HepG2 (cell line): ENCODE data around the gene GPR68.

Source experiments
- CEBPB ChIP-seq: IDR thresholded peaks from 2 replicates; pipeline ENCODE4 v1.6.1; 2011; ENCODE audit warnings: low read depth, low read length, improper control_type of control experiment, borderline replicate concordance
- CTCF ChIP-seq: sonication (generic); formaldehyde crosslinking; IDR thresholded peaks from 2 replicates; pipeline ENCODE4 v1.5.0; 2020; ENCODE audit warnings: mild to moderate bottlenecking, missing genetic modification reagents, moderate library complexity
- ERF ChIP-seq: IDR thresholded peaks from 2 replicates; pipeline ENCODE4 v1.6.1; 2018; ENCODE audit warnings: missing biosample characterization, missing genetic modification reagents
- HDAC1 ChIP-seq: sonication (generic); formaldehyde crosslinking; IDR thresholded peaks from 2 replicates; pipeline ENCODE4 v1.5.1; 2020; ENCODE audit warnings: mild to moderate bottlenecking, missing genetic modification reagents
- KLF11 ChIP-seq: IDR thresholded peaks from 2 replicates; pipeline ENCODE4 v1.6.1; 2016; ENCODE audit warnings: missing compliant biosample characterization
- MED13 ChIP-seq: sonication (generic); formaldehyde crosslinking; IDR thresholded peaks from 2 replicates; pipeline ENCODE4 v1.5.0; 2020; ENCODE audit warnings: missing genetic modification reagents
- POLR2A ChIP-seq, 2 experiments: IDR thresholded peaks; 2 replicates each; pipeline ENCODE4 v1.6.1; 2011; ENCODE audit warnings: low read depth in 2 of 2, low read length in 2 of 2, mild to moderate bottlenecking in 1 of 2, moderate library complexity in 1 of 2; ENCODE audit not compliant: insufficient read depth in 1 of 2
- SRF ChIP-seq: IDR thresholded peaks from 2 replicates; pipeline ENCODE4 v1.6.1; 2011; ENCODE audit warnings: mild to moderate bottlenecking, low read depth, low read length, moderate library complexity
- TF ChIP-seq, protein P1 (sequence below), 2 experiments: sonication (generic) in 1 of 2; formaldehyde crosslinking in 1 of 2; IDR thresholded peaks; 2 replicates each; pipeline versions ENCODE4 v1.5.1 to v1.6.1; 2011 to 2020; ENCODE audit warnings: borderline replicate concordance in 1 of 2, low read depth in 1 of 2, low read length in 1 of 2, mild to moderate bottlenecking in 1 of 2, missing genetic modification reagents in 1 of 2, moderate library complexity in 1 of 2
- TF ChIP-seq, protein P2 (sequence below): sonication (generic); formaldehyde crosslinking; IDR thresholded peaks from 2 replicates; pipeline ENCODE4 v1.4.0; 2020; ENCODE audit warnings: missing genetic modification reagents
- TF ChIP-seq, protein P3 (sequence below): IDR thresholded peaks from 2 replicates; pipeline ENCODE4 v1.6.1; 2012; ENCODE audit warnings: inconsistent platforms

GRCh38 chr14:91245029-91245428 is 525 bp upstream of the GPR68 start:
- TF ChIP-seq KLF11 (CRISPR knock-in tag) (no peak), CTCF (no peak), SRF (no peak), POLR2A (IDR thresholded peaks at IDR 0.05; ENCODE audit: insufficient read depth in 1 of 2, low read depth in 2 of 2, low read length in 2 of 2) (no peak), MED13 (no peak), HDAC1 (CRISPR knock-in tag) (no peak), ERF (CRISPR knock-in tag) (no peak), CEBPB (no peak)
- TF ChIP-seq, protein P1, sequence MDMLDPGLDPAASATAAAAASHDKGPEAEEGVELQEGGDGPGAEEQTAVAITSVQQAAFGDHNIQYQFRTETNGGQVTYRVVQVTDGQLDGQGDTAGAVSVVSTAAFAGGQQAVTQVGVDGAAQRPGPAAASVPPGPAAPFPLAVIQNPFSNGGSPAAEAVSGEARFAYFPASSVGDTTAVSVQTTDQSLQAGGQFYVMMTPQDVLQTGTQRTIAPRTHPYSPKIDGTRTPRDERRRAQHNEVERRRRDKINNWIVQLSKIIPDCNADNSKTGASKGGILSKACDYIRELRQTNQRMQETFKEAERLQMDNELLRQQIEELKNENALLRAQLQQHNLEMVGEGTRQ (IDR thresholded peaks at IDR 0.05; ENCODE audit: low read depth, low read length) = no peak
- TF ChIP-seq, protein P1 (CRISPR knock-in tag; IDR thresholded peaks at IDR 0.05; ENCODE audit: borderline replicate concordance) = no peak
- TF ChIP-seq, protein P2, sequence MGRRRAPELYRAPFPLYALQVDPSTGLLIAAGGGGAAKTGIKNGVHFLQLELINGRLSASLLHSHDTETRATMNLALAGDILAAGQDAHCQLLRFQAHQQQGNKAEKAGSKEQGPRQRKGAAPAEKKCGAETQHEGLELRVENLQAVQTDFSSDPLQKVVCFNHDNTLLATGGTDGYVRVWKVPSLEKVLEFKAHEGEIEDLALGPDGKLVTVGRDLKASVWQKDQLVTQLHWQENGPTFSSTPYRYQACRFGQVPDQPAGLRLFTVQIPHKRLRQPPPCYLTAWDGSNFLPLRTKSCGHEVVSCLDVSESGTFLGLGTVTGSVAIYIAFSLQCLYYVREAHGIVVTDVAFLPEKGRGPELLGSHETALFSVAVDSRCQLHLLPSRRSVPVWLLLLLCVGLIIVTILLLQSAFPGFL (CRISPR knock-in tag) = no peak
- TF ChIP-seq, protein P3, sequence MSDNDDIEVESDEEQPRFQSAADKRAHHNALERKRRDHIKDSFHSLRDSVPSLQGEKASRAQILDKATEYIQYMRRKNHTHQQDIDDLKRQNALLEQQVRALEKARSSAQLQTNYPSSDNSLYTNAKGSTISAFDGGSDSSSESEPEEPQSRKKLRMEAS = no peak
